Measurements from ENCODE around the gene STAG2. TPM values are rescaled to one million over a fixed set of nuclear protein-coding genes. Genes with fewer than 3 reads are reported as not detected.
A peak's percentile ranks its signal among the peaks of the same experiment; 100 is the strongest.
"Not testable (repeated sequence)": the region's sequence is repeated elsewhere in the genome, so short reads cannot be mapped to it uniquely, and the experiment has no call there.

STAG2 gene
- total and polyA plus RNA-seq, 2 donors (not counting 1 experiment from before 2014, with no cell fraction given) = 56.6 to 96.4 TPM

- Histone ChIP-seq H3K9ac (ENCODE audit: insufficient read depth, low read length) (no peak overlapping the region), H3K4me2 (ENCODE audit: extremely low read depth, insufficient read depth, low read length) (no peak overlapping the region), H3K27ac (ENCODE audit: insufficient read depth, low read length) (no peak overlapping the region), H4K20me1 (ENCODE audit: control insufficient read depth, extremely low read depth, insufficient read depth, low read length) (no peaks in the 10 kb centered on the region), H3K4me1 (ENCODE audit: control insufficient read depth, extremely low read depth, insufficient read depth, low read length) (no peaks in the 10 kb centered on the region), H3K27me3 (ENCODE audit: control insufficient read depth, insufficient read depth, low read length) (no peaks in the 10 kb centered on the region), H3K4me3 (replicated peaks in 1 of 4; ENCODE audit: control extremely low read depth in 1 of 4, insufficient read depth in 1 of 4, low read depth in 3 of 4, low read length in 4 of 4) (no peak overlapping the region), H3K9me3 (ENCODE audit: control insufficient read depth, insufficient read depth, low read depth, low read length) (no peaks in the 10 kb centered on the region), H2AFZ (ENCODE audit: low read length) (no peak overlapping the region), H3K36me3 (ENCODE audit: control insufficient read depth, insufficient read depth, low read length) (no peaks in the 10 kb centered on the region), H3K79me2 (ENCODE audit: control insufficient read depth, insufficient read depth, low read length) (no peaks in the 10 kb centered on the region)
- DNase-seq (ENCODE audit: low read depth in 2 of 2) = no peak
- no peak for TF ChIP-seq EZH2 (IDR thresholded peaks at IDR 0.05; ENCODE audit: low read length, missing control alignments)
- no peak for TF ChIP-seq CTCF (conservative IDR thresholded peaks at IDR 0.05 in 1 of 2, IDR thresholded peaks at IDR 0.05 in 1 of 2; ENCODE audit: low read depth in 1 of 2, low read length in 2 of 2)
These were observed 155.8 kb downstream of the STAG2 start for GRCh38 chrX:124117325-124117724.

- no peak for TF ChIP-seq CTCF (conservative IDR thresholded peaks at IDR 0.05 in 1 of 2, IDR thresholded peaks at IDR 0.05 in 1 of 2; ENCODE audit: low read depth in 1 of 2, low read length in 2 of 2)
- TF ChIP-seq EZH2 (IDR thresholded peaks at IDR 0.05; ENCODE audit: low read length, missing control alignments) = no peak
- no peak overlapping the region for H3K4me3 ChIP-seq (replicated peaks in 1 of 4; ENCODE audit: control extremely low read depth in 1 of 4, insufficient read depth in 1 of 4, low read depth in 3 of 4, low read length in 4 of 4)
- peak in 1 of 2 donors; percentile 1 for DNase-seq (ENCODE audit: low read depth in 2 of 2)
- H3K27ac ChIP-seq (ENCODE audit: insufficient read depth, low read length) = no peak overlapping the region
- H3K4me2 ChIP-seq (ENCODE audit: extremely low read depth, insufficient read depth, low read length) = no peak overlapping the region
- no peaks in the 10 kb centered on the region for H3K27me3 ChIP-seq (ENCODE audit: control insufficient read depth, insufficient read depth, low read length)
- H3K4me1 ChIP-seq (ENCODE audit: control insufficient read depth, extremely low read depth, insufficient read depth, low read length) = no peaks in the 10 kb centered on the region
- no peak overlapping the region for H3K9ac ChIP-seq (ENCODE audit: insufficient read depth, low read length)
- H2AFZ ChIP-seq (ENCODE audit: low read length) = no peak overlapping the region
- no peaks in the 10 kb centered on the region for H3K79me2 ChIP-seq (ENCODE audit: control insufficient read depth, insufficient read depth, low read length)
- no peaks in the 10 kb centered on the region for H4K20me1 ChIP-seq (ENCODE audit: control insufficient read depth, extremely low read depth, insufficient read depth, low read length)
- H3K9me3 ChIP-seq (ENCODE audit: control insufficient read depth, insufficient read depth, low read depth, low read length) = no peaks in the 10 kb centered on the region
- no peaks in the 10 kb centered on the region for H3K36me3 ChIP-seq (ENCODE audit: control insufficient read depth, insufficient read depth, low read length)
These were observed 164.0 kb downstream of the STAG2 start for GRCh38 chrX:124125471-124125870.

GRCh38 chrX:124127496-124127895 is 166.0 kb downstream of the STAG2 start:
- no peaks in the 10 kb centered on the region for H3K79me2 ChIP-seq (ENCODE audit: control insufficient read depth, insufficient read depth, low read length)
- H3K4me2 ChIP-seq (ENCODE audit: extremely low read depth, insufficient read depth, low read length) = no peak overlapping the region
- no peaks in the 10 kb centered on the region for H4K20me1 ChIP-seq (ENCODE audit: control insufficient read depth, extremely low read depth, insufficient read depth, low read length)
- no peaks in the 10 kb centered on the region for H3K27me3 ChIP-seq (ENCODE audit: control insufficient read depth, insufficient read depth, low read length)
- no peaks in the 10 kb centered on the region for H3K9me3 ChIP-seq (ENCODE audit: control insufficient read depth, insufficient read depth, low read depth, low read length)
- no peak overlapping the region for H3K27ac ChIP-seq (ENCODE audit: insufficient read depth, low read length)
- no peaks in the 10 kb centered on the region for H3K36me3 ChIP-seq (ENCODE audit: control insufficient read depth, insufficient read depth, low read length)
- no peak overlapping the region for H3K9ac ChIP-seq (ENCODE audit: insufficient read depth, low read length)
- H3K4me1 ChIP-seq (ENCODE audit: control insufficient read depth, extremely low read depth, insufficient read depth, low read length) = no peaks in the 10 kb centered on the region
- TF ChIP-seq CTCF (conservative IDR thresholded peaks at IDR 0.05 in 1 of 2, IDR thresholded peaks at IDR 0.05 in 1 of 2; ENCODE audit: low read depth in 1 of 2, low read length in 2 of 2) (no peak), EZH2 (IDR thresholded peaks at IDR 0.05; ENCODE audit: low read length, missing control alignments) (no peak)
- H3K4me3 ChIP-seq (replicated peaks in 1 of 4; ENCODE audit: control extremely low read depth in 1 of 4, insufficient read depth in 1 of 4, low read depth in 3 of 4, low read length in 4 of 4) = no peak overlapping the region
- DNase-seq (ENCODE audit: low read depth in 2 of 2) = no peak
- no peak overlapping the region for H2AFZ ChIP-seq (ENCODE audit: low read length)

- not testable (repeated sequence) for H3K4me2 ChIP-seq (ENCODE audit: extremely low read depth, insufficient read depth, low read length); H3K79me2 ChIP-seq (ENCODE audit: control insufficient read depth, insufficient read depth, low read length); H3K9me3 ChIP-seq (ENCODE audit: control insufficient read depth, insufficient read depth, low read depth, low read length); H3K27ac ChIP-seq (ENCODE audit: insufficient read depth, low read length); H3K36me3 ChIP-seq (ENCODE audit: control insufficient read depth, insufficient read depth, low read length); H2AFZ ChIP-seq (ENCODE audit: low read length); H3K27me3 ChIP-seq (ENCODE audit: control insufficient read depth, insufficient read depth, low read length); H4K20me1 ChIP-seq (ENCODE audit: control insufficient read depth, extremely low read depth, insufficient read depth, low read length); H3K9ac ChIP-seq (ENCODE audit: insufficient read depth, low read length); DNase-seq (ENCODE audit: low read depth in 2 of 2); H3K4me1 ChIP-seq (ENCODE audit: control insufficient read depth, extremely low read depth, insufficient read depth, low read length); H3K4me3 ChIP-seq (replicated peaks in 1 of 4; ENCODE audit: control extremely low read depth in 1 of 4, insufficient read depth in 1 of 4, low read depth in 3 of 4, low read length in 4 of 4)
These were observed 170.9 kb downstream of the STAG2 start for GRCh38 chrX:124132437-124132836.

Measured in fibroblast of lung (primary cell).